ENCODE results near the gene ERICH2.

Gene ERICH2

GRCh38 chr2:170842785-170843184 is 72.6 kb downstream of the ERICH2 start:
- DNase-seq (ENCODE audit: low spot score) (no peak), FAIRE-seq (no peak)

GRCh38 chr2:170843656-170844055 is 73.5 kb downstream of the ERICH2 start:
- no peak for FAIRE-seq
- DNase-seq (ENCODE audit: low spot score) = peak; percentile 49

GRCh38 chr2:170845343-170845742 is 75.2 kb downstream of the ERICH2 start:
- DNase-seq (ENCODE audit: low spot score) = no peak
- no peak for FAIRE-seq

GRCh38 chr2:170846314-170846713 is 76.1 kb downstream of the ERICH2 start:
- no peak for FAIRE-seq
- DNase-seq (ENCODE audit: low spot score) = no peak

- FAIRE-seq = no peak
- no peak for DNase-seq (ENCODE audit: low spot score)
Measured at GRCh38 chr2:170847716-170848115, 77.5 kb downstream of the ERICH2 start.

Data from urothelium cell line (cell line).